GM21529 (cell line): ENCODE results near the gene CCL2.

ENCODE experiments used
- ATAC-seq: cut with Tn5 transposase; IDR thresholded peaks from one replicate; pipeline ENCODE4 v1.9.1; 2021; ENCODE audit not compliant: unreplicated experiment

Gene CCL2

DNA sequence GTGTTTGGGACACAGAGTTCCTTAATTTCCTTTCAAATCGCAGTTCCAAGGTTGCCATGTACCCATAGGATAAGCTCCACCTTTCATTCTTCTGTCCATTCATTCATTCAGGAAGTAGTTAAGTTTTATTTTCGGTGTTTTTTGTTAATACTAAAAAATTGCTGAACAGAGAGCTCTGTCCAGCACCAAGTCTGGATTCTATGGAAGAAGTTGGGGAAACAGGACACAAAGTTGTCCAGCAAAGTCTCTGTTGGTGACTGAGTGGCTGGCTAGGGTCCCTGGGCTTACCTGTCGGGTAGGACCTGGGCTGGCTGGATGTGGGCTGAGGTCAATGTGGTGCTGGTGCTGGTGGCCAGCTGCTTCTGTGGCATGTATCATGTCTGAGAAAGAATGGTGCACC, 17.6 kb upstream of the CCL2 start:
- ATAC-seq, result no peak

DNA sequence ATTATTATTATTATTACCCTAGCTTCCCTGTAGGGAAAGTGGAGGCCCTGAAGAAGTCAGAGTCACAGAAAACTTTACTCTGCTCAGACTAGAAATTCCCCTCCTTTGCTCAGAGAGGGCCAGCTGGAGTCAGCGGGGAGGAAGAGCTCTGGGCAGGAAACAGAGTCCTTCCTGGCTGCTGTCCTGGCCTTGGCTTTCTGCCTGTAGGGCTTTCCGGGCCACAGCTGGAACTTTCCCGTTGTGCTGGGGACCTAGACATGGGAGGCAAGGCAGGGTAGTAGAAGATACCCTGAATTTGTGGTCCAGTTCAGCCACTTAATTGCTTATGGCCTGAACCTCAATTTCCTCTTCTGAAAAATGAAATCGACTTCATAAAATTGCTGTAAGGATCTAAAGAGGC, 14.0 kb upstream of the CCL2 start:
- ATAC-seq, result no peak

DNA sequence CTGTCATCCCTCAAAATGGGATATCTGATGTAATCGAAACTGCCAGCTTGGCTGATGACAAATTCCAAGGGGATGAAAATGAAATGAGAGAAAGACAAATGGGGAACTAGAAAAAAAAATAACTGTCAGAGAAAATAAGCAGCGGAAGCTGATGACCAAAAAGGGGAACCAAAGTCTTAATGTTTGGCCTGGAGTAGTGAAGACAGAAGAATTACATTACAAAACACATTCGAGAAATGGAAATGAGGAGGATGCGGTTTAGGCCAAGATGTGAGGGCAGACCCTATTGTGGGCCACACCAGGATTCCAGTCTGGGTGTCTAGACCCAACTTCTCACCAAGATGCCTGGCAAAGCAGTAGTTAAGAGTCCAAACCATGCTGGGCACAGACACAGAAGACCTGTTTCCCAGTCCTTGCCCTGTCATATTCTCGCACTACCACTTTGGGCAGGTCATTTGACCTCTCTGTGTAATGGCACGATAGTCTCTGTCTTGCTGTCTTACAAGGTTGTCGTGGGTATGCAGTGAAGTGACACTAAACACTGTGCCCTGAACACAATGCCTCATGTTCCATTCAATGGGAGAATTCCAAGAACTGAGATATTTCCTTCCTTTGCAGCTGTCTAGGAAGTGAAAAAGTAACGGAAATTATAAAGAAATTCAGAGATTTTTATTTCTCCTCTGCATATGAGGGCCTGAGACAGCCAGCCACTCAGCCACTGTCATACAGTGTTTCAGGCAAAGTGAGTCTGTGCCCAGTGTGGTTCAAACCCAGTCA, 12.3 kb upstream of the CCL2 start:
- no peak for ATAC-seq

DNA sequence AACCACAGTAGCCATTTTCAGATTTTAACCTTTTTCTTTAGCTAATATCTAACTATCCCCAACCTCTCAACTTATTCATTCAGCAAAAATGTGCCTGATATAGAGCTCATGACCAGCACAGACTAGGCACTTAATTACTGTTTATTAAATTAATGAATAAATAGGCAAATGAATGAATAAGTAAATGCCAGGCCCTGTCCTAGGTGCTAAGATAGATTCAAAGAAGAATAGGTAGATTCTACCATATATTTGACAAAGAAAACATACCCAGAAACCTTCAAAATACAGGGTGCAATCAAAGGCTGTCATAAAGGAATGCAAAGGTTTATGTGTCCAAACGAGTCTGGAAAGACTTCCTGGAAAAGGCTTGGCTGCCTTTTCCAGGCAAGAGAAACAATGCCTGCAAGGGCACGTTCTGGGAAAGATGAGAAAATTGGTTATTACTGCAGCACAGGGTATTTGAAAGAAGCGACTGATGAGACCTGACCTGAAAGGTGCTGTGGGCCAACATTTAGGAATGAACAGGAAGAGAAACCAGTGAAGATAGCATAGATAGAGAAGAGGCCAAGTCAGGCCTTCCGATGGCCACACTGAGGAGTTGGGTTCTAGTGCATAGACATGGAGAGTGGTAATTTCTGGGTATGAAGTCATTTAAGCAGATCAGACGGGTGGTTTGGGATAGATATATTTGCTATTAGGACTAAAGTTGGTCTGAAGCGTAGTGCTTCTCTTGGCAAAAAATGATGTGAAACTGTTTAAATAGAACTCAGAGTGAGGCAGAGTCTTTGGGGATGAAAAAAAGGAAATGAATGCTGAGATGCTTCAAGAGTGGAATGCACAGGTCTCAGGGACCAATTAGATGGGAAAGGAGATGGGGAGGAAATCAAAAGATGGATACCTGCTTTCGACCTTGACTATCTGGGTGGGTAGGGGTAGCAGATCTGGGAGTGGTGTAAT, 11.4 kb upstream of the CCL2 start:
- no peak for ATAC-seq

DNA sequence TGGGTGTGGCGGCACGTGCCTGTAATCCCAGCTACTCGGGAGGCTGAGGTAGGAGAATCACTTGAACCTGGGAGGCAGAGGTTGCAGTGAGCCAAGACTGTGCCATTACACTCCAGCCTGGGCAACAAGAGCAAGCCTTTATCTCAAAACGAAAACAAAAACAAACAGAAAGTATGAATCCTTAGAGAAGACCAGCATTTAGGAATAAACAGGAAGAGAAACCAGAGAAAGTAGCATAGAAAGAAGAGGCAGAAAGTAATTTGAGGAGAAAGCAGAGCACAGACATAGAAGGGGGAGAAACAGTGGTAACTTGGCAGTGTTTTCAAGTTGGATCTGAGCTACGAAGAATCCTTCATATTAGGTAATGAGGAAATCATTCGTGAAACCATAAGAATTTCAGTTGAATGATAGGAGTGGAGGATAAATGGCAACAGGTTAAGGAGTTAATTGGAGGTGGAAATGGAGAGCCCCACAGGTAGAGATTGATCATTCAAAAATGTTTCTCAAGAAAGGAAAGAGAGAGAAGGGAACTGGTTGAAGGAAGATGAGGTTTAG, 9.7 kb upstream of the CCL2 start:
- ATAC-seq, result no peak

DNA sequence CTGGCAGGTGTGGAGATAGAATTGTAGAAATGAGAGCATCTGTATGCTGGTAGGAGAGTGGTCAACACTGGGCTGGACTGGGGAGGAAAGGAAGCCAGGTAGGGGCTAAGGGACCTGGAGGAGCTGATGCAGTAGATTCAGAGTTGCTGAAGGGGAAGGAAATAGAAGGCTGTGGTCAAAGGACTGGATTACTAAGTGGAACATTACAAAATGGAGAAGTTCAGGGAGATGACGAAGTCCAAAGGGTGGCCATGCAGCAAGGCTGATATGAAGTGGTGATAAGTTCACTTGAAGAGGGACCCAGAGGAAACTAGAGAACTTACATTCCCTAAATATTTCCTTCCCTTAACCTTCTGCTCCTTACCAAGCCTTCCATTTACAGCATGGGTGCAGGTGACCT, 8.6 kb upstream of the CCL2 start:
- ATAC-seq, result no peak

DNA sequence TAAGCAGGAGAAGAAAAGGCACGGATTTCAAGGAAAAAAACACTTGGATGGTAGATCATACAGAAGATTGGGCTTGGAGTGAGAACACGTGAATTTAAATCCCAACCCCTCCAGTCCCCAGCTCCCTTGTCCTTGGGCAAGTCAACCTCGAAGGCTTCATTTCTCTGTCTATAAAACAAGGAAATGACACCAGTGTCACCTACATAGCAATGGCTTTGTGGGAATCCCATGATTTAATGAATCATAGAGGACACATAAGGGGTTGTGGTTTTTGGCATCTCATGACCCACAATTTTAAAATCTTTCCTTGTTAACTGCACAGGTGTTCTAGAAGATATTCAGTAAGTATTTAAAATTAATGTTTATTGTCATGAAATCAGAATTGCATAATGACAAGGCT, 8.2 kb upstream of the CCL2 start:
- no peak for ATAC-seq

DNA sequence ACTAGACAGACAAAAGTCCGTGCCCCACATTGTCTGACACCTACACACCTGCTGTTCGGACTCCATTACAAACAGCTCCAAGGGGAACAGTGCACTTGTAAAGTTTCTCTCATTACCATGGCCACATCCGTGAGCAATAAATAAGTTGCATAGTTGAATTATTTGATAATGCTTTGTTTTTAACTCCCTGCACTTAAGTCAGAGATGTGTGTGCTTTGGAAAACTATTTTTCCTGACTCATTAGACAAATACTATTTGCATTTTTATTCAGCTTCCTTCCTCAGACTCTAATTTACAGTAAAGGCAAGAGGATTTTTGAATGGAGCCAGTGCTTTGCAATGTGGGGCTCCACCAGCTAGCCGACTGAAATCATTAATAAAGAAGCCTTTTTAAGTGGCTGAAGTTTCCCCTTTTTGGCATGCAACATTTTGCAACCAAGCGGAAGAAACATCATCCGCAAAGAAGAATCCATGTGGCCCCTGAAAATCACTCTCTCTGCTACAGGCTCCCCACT, 6.5 kb upstream of the CCL2 start:
- no peak for ATAC-seq

DNA sequence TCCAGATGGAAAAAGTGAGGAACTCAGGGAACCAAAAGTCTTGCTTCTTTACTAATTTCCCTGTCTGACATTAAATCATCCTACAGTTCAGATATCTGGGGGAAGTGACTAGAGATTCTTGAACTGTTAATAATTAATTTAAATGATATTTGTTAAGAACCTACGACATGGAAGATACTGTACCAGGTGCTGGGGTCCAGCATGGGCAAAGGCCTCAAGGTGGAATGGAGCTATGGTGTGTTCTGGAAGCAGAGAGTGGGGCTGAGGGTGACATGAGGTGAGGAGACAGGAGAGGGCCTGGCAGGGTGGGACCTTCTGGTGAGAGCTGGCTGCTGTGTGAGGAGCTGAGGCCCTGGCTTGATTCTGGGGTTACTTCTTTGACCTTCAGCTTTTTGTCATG, 6.0 kb upstream of the CCL2 start:
- ATAC-seq, result no peak

DNA sequence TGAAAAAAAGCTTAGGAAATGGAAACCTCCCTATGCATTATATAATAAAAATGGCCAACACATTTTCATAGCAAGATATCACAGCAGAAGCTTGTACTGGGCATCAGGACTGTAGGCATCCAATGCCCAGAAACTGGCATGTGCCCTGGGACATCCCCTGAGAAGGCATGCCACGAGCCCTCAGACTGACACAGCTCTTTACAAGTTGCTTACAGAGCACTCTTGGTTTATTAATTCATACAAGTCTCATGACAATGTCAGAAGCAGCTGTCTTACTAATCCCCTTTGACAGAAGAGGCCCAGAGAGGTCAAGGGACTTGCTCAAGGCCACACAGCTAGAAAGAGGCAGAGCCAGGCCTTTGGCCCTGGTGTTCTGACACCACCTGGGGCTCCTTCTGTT, 5.6 kb upstream of the CCL2 start:
- no peak for ATAC-seq

DNA sequence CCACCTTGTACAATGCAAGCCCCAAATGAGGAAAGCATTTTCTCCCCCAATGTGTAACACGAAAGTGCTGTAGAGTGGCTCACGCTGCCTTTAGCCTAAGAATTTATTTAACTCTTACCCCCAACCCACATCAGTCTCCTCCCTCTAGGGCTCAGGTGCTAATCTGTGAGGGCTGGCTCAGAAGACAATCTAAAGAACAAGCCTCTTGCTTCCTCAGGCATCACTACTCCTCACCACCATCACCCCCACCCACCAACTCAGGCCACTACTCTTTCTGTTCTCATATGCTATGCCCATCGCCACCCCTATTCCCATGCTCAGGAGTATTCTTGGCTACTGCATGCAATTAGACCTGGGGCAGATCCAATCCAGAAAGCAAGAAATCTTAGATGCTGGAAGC, 3.9 kb upstream of the CCL2 start:
- ATAC-seq, result no peak

DNA sequence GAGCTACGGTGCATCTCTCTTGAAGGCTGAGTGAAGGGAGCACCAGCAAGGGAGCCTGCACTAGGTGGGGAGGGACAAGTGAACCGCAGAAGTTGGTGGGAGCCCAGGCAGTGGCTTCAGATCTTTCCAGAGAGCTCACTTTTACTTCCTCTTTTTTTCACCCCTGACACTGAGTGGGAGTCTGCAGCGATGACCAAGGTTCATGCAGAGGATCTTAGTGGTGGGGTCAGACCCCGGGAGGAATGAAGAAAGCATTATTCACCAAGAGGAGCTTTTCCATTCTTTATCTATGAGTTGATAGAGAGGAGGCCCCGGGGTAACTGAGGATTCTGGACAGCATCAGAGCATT, 3.0 kb upstream of the CCL2 start:
- no peak for ATAC-seq

DNA sequence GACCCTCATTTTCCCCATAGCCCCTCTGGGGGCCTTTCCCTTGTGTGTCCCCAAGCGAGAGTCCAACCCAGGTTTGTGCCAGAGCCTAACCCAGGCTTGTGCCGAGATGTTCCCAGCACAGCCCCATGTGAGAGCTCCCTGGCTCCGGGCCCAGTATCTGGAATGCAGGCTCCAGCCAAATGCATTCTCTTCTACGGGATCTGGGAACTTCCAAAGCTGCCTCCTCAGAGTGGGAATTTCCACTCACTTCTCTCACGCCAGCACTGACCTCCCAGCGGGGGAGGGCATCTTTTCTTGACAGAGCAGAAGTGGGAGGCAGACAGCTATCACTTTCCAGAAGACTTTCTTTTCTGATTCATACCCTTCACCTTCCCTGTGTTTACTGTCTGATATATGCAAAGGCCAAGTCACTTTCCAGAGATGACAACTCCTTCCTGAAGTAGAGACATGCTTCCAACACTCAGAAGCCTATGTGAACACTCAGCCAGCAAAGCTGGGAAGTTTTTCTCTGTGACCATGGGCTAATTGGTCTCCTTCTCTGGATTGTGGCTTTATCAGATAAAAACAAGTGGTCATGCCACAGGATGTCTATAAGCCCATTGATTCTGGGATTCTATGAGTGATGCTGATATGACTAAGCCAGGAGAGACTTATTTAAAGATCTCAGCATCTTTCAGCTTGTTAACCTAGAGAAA, 2.5 kb upstream of the CCL2 start:
- ATAC-seq, result no peak

DNA sequence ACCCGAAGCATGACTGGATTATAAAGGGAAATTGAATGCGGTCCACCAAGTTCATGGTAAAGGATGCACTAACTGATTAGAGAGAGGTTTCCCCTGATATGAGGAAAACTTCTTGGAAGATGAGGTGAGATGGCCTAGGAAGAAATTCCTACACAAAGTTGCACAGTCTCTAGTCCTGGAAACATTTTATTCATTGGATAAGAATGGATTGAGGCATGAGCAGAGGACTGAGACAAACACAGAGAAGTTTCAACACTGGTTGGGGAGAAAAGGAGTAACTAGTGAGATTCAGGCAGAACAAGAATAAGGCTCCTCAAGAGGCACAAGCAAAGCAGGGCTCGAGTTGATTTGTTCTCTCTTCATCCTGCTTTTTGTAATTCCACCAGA, 2.0 kb upstream of the CCL2 start:
- ATAC-seq, result no peak

DNA sequence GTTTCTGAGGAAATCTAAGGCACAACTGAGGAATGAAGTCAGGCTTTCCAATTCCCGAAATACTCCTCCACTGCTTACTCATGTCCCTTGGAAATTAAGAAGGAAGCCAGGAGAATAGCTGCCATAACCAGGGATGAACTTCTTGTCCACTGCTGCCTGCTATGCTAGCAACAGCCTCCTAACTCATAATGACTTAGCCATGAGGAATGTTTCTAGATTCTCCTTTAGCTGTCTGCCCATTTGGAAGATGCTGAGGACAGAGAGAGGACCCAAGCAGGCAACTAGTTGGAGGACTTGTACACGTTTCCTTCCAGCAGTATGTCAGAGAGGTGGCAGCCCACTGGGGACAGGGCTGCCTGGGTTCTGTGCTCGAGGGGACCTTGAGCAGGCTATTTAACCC, 939 bp upstream of the CCL2 start:
- ATAC-seq, result no peak

DNA sequence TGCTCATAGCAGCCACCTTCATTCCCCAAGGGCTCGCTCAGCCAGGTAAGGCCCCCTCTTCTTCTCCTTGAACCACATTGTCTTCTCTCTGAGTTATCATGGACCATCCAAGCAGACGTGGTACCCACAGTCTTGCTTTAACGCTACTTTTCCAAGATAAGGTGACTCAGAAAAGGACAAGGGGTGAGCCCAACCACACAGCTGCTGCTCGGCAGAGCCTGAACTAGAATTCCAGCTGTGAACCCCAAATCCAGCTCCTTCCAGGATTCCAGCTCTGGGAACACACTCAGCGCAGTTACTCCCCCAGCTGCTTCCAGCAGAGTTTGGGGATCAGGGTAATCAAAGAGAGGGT, 272 bp downstream of the CCL2 start:
- no peak for ATAC-seq

DNA sequence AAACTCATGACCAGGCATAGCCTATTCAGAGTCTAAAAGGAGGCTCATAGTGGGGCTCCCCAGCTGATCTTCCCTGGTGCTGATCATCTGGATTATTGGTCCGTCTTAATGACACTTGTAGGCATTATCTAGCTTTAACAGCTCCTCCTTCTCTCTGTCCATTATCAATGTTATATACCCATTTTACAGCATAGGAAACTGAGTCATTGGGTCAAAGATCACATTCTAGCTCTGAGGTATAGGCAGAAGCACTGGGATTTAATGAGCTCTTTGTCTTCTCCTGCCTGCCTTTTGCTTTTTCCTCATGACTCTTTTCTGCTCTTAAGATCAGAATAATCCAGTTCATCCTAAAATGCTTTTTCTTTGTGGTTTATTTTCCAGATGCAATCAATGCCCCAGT, 756 bp downstream of the CCL2 start:
- ATAC-seq, result no peak

DNA sequence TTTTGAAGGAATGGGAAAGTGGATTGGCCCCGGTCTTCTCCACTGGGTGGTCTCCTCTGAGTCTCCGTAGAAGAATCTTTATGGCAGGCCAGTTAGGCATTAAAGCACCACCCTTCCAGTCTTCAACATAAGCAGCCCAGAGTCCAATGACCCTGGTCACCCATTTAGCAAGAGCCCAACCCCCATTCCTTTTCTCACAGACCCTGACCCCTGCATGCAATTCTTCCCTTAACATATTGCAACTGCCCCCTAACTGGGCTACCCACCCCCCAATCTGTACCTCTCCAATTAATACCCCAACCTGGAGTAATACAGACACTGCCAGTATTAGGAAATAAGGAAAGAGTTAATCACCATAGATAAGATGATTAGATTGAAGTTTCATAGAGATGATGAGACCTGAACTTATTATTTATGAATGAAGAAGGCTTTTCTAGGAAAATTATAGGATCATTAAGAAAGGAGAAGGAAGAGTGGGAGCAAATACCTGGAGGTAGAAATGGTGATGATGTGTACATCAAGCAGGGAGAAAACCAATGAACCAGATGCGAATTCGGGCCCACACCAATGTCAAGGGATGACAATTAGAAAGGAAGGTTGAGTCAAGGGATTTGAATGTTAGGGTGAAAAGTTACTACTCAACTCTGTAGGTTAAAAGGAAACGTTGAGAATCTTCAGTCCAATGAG, 2.4 kb downstream of the CCL2 start:
- no peak for ATAC-seq

DNA sequence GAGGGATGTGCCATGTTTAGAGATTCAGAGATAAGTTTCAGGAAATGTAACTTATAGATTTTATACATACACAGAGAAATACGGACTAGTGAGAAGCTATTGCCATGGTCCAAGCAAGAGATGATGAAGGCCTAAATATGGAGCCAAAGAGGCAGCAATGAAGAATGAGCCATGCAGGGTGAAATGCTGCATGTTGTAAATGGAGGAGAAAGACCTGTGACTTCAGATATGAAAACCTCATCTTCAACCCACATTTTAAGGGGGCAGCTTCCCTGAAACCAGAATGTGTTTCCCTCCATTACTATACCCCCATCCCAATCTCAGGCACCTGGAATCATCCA, 2.9 kb downstream of the CCL2 start:
- no peak for ATAC-seq

DNA sequence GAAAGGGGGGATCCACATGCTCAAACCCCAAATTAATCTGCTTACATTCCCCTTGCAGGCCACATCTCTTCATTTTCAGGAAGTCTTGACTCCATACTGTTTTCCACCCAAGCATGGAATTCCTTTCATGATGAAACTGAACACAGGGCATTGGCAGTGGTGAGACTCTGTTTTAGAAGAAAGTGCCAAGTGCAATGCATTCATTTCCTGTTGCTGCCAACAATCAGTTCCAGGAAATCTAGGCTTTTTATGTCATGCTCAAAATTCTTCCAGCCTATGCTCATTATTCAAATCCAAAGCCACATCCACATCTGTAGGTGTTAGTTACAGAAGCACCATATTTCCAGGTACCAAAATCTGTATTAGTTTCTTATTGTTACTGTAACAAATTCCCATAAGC, 4.1 kb downstream of the CCL2 start:
- no peak for ATAC-seq

DNA sequence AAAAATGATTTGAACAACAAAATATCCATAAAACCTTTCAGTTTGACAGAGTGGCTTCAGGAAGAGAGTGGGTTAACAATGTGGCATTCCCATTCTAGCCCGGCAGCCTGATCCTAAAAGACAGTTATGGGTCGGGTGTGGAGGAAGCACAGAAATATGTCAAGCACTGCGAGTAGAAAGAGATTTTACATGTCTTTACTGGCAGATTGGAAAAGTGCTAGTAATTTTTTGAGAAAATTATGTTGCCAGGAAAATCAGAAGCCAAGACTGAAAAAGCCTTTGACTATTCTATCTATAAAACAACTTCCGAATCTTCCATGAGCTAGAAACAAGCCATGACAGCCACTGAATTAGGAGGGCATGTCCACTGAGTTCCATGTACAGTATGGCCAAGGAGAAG, 5.8 kb downstream of the CCL2 start:
- ATAC-seq, result no peak
